Left forelimb (tissue), 1 donor: ENCODE data around the gene USP13.
A peak's percentile ranks its signal among the peaks of the same experiment; 100 is the strongest.
"Not testable (repeated sequence)": the region's sequence is repeated elsewhere in the genome, so short reads cannot be mapped to it uniquely, and the experiment has no call there.

Experiments
- DNase-seq: peaks from one replicate; pipeline ENCODE4 v3.0.0-alpha.2; 2018; ENCODE audit warnings: low spot score

USP13 gene

GRCh38 chr3:179652447-179653095 is at the start of gene USP13:
TSS of gene USP13 (plus strand) at chr3:179653040. CDS start at chr3:179653226, 186 bp downstream.
- no peak for DNase-seq

- no peak for DNase-seq
These were observed 49.5 kb upstream of the USP13 start for GRCh38 chr3:179603321-179603720.

- DNase-seq: no peak
These were observed 49.0 kb upstream of the USP13 start for GRCh38 chr3:179603831-179604230.

- peak; percentile 94 for DNase-seq
These were observed 48.3 kb upstream of the USP13 start, which contains the start of the genes MRPL47 and NDUFB5 for GRCh38 chr3:179604321-179605078. TSS of gene MRPL47 (minus strand) at chr3:179604638. CDS start at chr3:179604624, 14 bp downstream. TSS of gene NDUFB5 (plus strand) at chr3:179604794. CDS start at chr3:179604816, 22 bp downstream.

- DNase-seq: no peak
These were observed 46.2 kb upstream of the USP13 start for GRCh38 chr3:179606534-179607085.

- no peak for DNase-seq
These were observed 43.7 kb upstream of the USP13 start for GRCh38 chr3:179608931-179609720.

- no peak for DNase-seq
These were observed 42.8 kb upstream of the USP13 start for GRCh38 chr3:179610066-179610465.

- no peak for DNase-seq
These were observed 39.0 kb upstream of the USP13 start for GRCh38 chr3:179613807-179614206.

GRCh38 chr3:179615458-179616173 is 37.2 kb upstream of the USP13 start:
- no peak for DNase-seq

- DNase-seq: no peak
These were observed 30.8 kb upstream of the USP13 start for GRCh38 chr3:179622023-179622422.

GRCh38 chr3:179624451-179624850 is 28.4 kb upstream of the USP13 start:
- no peak for DNase-seq

GRCh38 chr3:179630753-179631451 is 21.9 kb upstream of the USP13 start:
- no peak for DNase-seq

- no peak for DNase-seq
These were observed 12.4 kb upstream of the USP13 start for GRCh38 chr3:179640469-179640868.

- no peak for DNase-seq
These were observed 10.0 kb upstream of the USP13 start for GRCh38 chr3:179642871-179643270.

GRCh38 chr3:179643837-179644236 is 9.0 kb upstream of the USP13 start:
- not testable (repeated sequence) for DNase-seq

GRCh38 chr3:179646177-179646576 is 6.7 kb upstream of the USP13 start:
- DNase-seq: no peak

GRCh38 chr3:179651687-179652446 is 973 bp upstream of the USP13 start:
- no peak for DNase-seq

GRCh38 chr3:179653096-179653797 is 407 bp downstream of the USP13 start:
- peak; percentile 89 for DNase-seq

- DNase-seq: no peak
These were observed 2.4 kb downstream of the USP13 start for GRCh38 chr3:179655236-179655635.
